HFFc6 (cell line): ENCODE data around the gene ARSI. TPM values are rescaled to one million over a fixed set of nuclear protein-coding genes. Genes with fewer than 3 reads are reported as not detected.

Experiments used
- DNase-seq: peaks from one replicate; pipeline ENCODE4 v3.0.0-alpha.2; 2018
- H3K27ac Mint-ChIP-seq: 2 replicates; pipeline ENCODE4 v1.8.0; 2020; ENCODE audit warnings: mild to moderate bottlenecking, mixed read lengths
- H3K27me3 Mint-ChIP-seq: 2 replicates; pipeline ENCODE4 v1.8.0; 2021; ENCODE audit warnings: mild to moderate bottlenecking, moderate library complexity, mixed read lengths; ENCODE audit not compliant: insufficient read depth
- H3K36me3 Mint-ChIP-seq: 2 replicates; pipeline ENCODE4 v1.8.0; 2021; ENCODE audit warnings: low read depth, mixed read lengths
- H3K4me1 Mint-ChIP-seq: 2 replicates; pipeline ENCODE4 v1.8.0; 2020; ENCODE audit warnings: low read depth, mixed read lengths
- H3K4me3 Mint-ChIP-seq: 2 replicates; pipeline ENCODE4 v1.8.0; 2020; ENCODE audit warnings: mild to moderate bottlenecking, moderate library complexity, mixed read lengths
- H3K9me3 Mint-ChIP-seq: 2 replicates; pipeline ENCODE4 v1.8.0; 2020; ENCODE audit warnings: mild to moderate bottlenecking, mixed read lengths
- CTCF ChIP-seq: fragments of 200-600 bp; sonication (generic); IDR thresholded peaks from 2 replicates; pipeline ENCODE4 v1.5.0; 2021; ENCODE audit warnings: antibody characterized with exemption, mild to moderate bottlenecking
- total RNA-seq, 6 experiments: library from RNA; stranded (reverse); fragmentation: NEBNext Ultra II Directional; extraction: Animal tissue kit (Norgen Biotek cat#: 25700); gene quantifications; 2 replicates in 1 of 6; 3 replicates in 5 of 6; pipeline ENCODE4 v1.2.3, GENCODE V29; 2021

The ARSI gene
- total RNA-seq, 6 experiments from 2014 or later, result 4.6 to 6.7 (median 4.9) TPM

- Mint-ChIP-seq H3K27me3 (peaks cover 2% of the 10 kb centered on the region; the same call in 1 of the 2 replicates), H3K4me3 (no peak overlapping the region), H3K36me3 (no peaks in the 10 kb centered on the region), H3K27ac (no peak overlapping the region), H3K9me3 (no peaks in the 10 kb centered on the region), H3K4me1 (peaks cover 69% of the 10 kb centered on the region)
- TF ChIP-seq CTCF, result no peak
- DNase-seq, result no peak
These were observed 9.8 kb upstream of the ARSI start for GRCh38 chr5:150312518-150312917.

GRCh38 chr5:150311015-150311692 is 8.4 kb upstream of the ARSI start:
- H3K9me3 Mint-ChIP-seq, result no peaks in the 10 kb centered on the region
- H3K36me3 Mint-ChIP-seq, result no peaks in the 10 kb centered on the region
- H3K4me1 Mint-ChIP-seq, result peaks cover 58% of the 10 kb centered on the region
- no peak for TF ChIP-seq CTCF
- H3K4me3 Mint-ChIP-seq, result no peak overlapping the region
- H3K27me3 Mint-ChIP-seq, result peaks cover 2% of the 10 kb centered on the region; the same call in 1 of the 2 replicates
- H3K27ac Mint-ChIP-seq, result no peak overlapping the region
- DNase-seq, result no peak

GRCh38 chr5:150310246-150310645 is 7.5 kb upstream of the ARSI start:
- TF ChIP-seq CTCF, result no peak
- no peak overlapping the region for H3K4me3 Mint-ChIP-seq
- no peaks in the 10 kb centered on the region for H3K36me3 Mint-ChIP-seq
- no peak for DNase-seq
- peaks cover 2% of the 10 kb centered on the region; the same call in 1 of the 2 replicates for H3K27me3 Mint-ChIP-seq
- H3K4me1 Mint-ChIP-seq, result peaks cover 59% of the 10 kb centered on the region
- no peaks in the 10 kb centered on the region for H3K9me3 Mint-ChIP-seq
- H3K27ac Mint-ChIP-seq, result no peak overlapping the region

GRCh38 chr5:150309886-150310239 is 7.2 kb upstream of the ARSI start:
- no peaks in the 10 kb centered on the region for H3K9me3 Mint-ChIP-seq
- no peak overlapping the region for H3K27ac Mint-ChIP-seq
- TF ChIP-seq CTCF, result no peak
- no peak overlapping the region for H3K4me3 Mint-ChIP-seq
- no peaks in the 10 kb centered on the region for H3K36me3 Mint-ChIP-seq
- DNase-seq, result no peak
- peaks cover 58% of the 10 kb centered on the region for H3K4me1 Mint-ChIP-seq
- H3K27me3 Mint-ChIP-seq, result peaks cover 2% of the 10 kb centered on the region; the same call in 1 of the 2 replicates

DNA sequence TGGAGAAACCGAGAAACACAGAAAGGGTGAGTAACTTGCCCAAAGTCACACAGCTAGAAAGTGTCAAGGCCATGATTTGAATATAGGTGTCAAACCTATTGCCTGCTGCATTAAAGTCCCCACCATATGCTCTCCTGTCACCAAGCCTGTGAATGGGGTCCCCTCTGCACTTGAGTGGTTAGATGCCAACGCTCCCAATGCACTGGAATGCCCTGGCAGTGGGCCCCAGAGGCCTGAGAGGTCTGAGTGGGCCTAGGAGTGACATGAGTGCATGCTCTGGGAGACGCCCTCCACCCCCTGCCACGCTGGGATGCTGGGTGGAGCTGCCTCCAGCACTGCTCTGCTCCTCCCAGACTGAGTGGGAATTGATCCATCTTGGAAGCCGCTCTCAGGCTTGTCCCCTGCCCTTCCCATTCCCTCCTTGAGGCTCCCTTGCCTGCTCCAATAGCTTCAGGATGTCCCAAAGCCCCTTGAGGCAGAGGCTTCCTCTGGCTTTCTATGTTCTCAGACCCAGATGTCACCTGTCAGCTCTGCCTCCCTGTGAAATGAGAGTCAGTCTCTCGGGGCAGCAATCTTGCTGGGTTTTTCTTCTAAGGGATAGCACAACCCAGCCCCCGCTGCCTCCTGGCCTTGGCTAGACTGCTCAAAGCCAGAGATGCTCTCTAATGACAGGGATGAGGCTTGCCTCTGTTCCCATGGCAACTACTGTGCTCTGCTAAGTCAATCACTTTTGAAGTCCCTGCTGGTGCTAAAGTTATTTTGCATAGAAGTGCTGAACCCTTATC is 6.6 kb upstream of the ARSI start:
- Mint-ChIP-seq H3K36me3 (no peaks in the 10 kb centered on the region), H3K9me3 (no peaks in the 10 kb centered on the region), H3K4me3 (no peak overlapping the region), H3K27me3 (no peaks in the 10 kb centered on the region), H3K27ac (no peak overlapping the region), H3K4me1 (peaks cover 54% of the 10 kb centered on the region)
- no peak for DNase-seq
- no peak for TF ChIP-seq CTCF
